Natural killer cell (primary cell): ENCODE data around the gene WFDC8. TPM values are rescaled to one million over a fixed set of nuclear protein-coding genes. Genes with fewer than 3 reads are reported as not detected.

ENCODE experiments used
- ATAC-seq, 3 donors: fragments of 150-1000 bp in 2 of 3; fragments of 200-7000 bp in 1 of 3; cut with Tn5 transposase; 1 replicate in 1 of 3; 2 replicates in 2 of 3; pipeline ENCODE4 v1.10.0; 2021; ENCODE audit warnings: mild to moderate bottlenecking in 2 of 3, moderate library complexity in 2 of 3
- DNase-seq, 2 donors: peaks; one replicate each; pipeline versions ENCODE4 v3.0.0 to v3.0.0-alpha.2; 2013 to 2021; ENCODE audit warnings: mixed read lengths in 1 of 2
- H3K27ac ChIP-seq: one replicate; pipeline ENCODE4 v1.5.1; 2013; ENCODE audit warnings: mild to moderate bottlenecking, low read length
- H3K27me3 ChIP-seq: one replicate; pipeline ENCODE4 v1.6.1; 2013; ENCODE audit warnings: low read length; ENCODE audit not compliant: control insufficient read depth, insufficient read depth
- H3K36me3 ChIP-seq: one replicate; pipeline ENCODE4 v1.6.1; 2013; ENCODE audit warnings: low read length; ENCODE audit not compliant: control insufficient read depth, insufficient read depth
- H3K4me1 ChIP-seq: one replicate; pipeline ENCODE4 v1.6.1; 2013; ENCODE audit warnings: low read length; ENCODE audit not compliant: control insufficient read depth, insufficient read depth
- H3K4me3 ChIP-seq: one replicate; pipeline ENCODE4 v1.5.1; 2013; ENCODE audit warnings: low read length
- H3K9me3 ChIP-seq: one replicate; pipeline ENCODE4 v1.6.1; 2013; ENCODE audit warnings: low read length; ENCODE audit not compliant: control insufficient read depth, insufficient read depth
- H3K27ac Mint-ChIP-seq, 2 donors: one replicate each; pipeline ENCODE4 v1.8.0; 2022; ENCODE audit warnings: mild to moderate bottlenecking in 2 of 2, mixed read lengths in 2 of 2, moderate library complexity in 1 of 2
- H3K27me3 Mint-ChIP-seq, 2 donors: one replicate each; pipeline ENCODE4 v1.8.0; 2022; ENCODE audit warnings: low read depth in 2 of 2, mixed read lengths in 2 of 2
- H3K36me3 Mint-ChIP-seq: one replicate; pipeline ENCODE4 v1.8.0; 2022; ENCODE audit warnings: mixed read lengths
- H3K4me1 Mint-ChIP-seq, 2 donors: one replicate each; pipeline ENCODE4 v1.8.0; 2022; ENCODE audit warnings: mixed read lengths in 2 of 2
- H3K4me3 Mint-ChIP-seq: one replicate; pipeline ENCODE4 v1.8.0; 2022; ENCODE audit warnings: mild to moderate bottlenecking, moderate library complexity, mixed read lengths
- H3K9me3 Mint-ChIP-seq, 2 donors: one replicate each; pipeline ENCODE4 v1.8.0; 2022; ENCODE audit warnings: mixed read lengths in 2 of 2
- WGBS: methylation state at CpG from one replicate; pipeline ENCODE4 v1.1.7; 2013; ENCODE audit warnings: missing lambda C conversion rate; ENCODE audit not compliant: insufficient coverage; 5-methylcytosine and 5-hydroxymethylcytosine counted together
- intact Hi-C: fragments of 100-400 bp; cut with micrococcal nuclease; formaldehyde crosslinking; loops from one replicate; pipeline ENCODE4 v1.14.2; 2022
- total RNA-seq, 4 donors: library from RNA; stranded (reverse); fragments of 120-200 nt in 1 of 4; gene quantifications; one replicate each; pipeline versions ENCODE4 v1.2.3 to v1.2.4, GENCODE V29; 2013 to 2022
- TF ChIP-seq, protein P1 (sequence below): fragments of 200-600 bp; IDR thresholded peaks from one replicate; pipeline ENCODE4 v1.8.0; 2022; ENCODE audit warnings: antibody characterized with exemption

WFDC8 gene
- total RNA-seq, 3 donors from 2014 or later (not counting 1 experiment from before 2014, with no cell fraction given), result not detected

DNA sequence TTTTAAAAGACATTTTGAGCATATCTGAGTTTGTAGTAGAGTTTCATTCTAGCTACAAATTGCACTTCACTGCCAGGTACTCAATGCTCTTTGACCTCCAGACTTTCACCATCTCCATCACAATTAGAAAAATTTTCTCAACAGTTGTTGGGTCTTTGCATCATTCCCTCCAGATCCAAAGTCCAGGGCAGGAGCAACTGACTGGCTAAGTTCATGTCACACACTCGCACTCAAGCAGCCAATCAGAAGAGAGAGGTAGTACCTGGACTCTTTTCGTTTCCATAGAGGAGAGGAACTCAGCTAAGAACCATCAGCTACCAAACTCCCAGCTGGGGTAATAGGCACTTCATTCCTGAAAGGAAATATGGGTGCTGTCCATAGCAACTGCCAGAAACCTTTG, 72.7 kb downstream of the WFDC8 start:
- no peak for ATAC-seq
- Histone ChIP-seq H3K4me3 (no peak overlapping the region), H3K36me3 (no peaks in the 10 kb centered on the region), H3K27ac (no peak overlapping the region), H3K27me3 (peaks cover 5% of the 10 kb centered on the region), H3K4me1 (no peaks in the 10 kb centered on the region), H3K9me3 (no peaks in the 10 kb centered on the region)
- Mint-ChIP-seq H3K4me3 (no peak overlapping the region), H3K27me3 (peaks cover 19 to 41% of the 10 kb centered on the region in 2 donors), H3K36me3 (no peaks in the 10 kb centered on the region), H3K9me3 (no peaks in the 10 kb centered on the region), H3K27ac (no peak overlapping the region), H3K4me1 (no peaks in the 10 kb centered on the region)
- intact Hi-C loops, result no loop called here
- TF ChIP-seq, protein P1, sequence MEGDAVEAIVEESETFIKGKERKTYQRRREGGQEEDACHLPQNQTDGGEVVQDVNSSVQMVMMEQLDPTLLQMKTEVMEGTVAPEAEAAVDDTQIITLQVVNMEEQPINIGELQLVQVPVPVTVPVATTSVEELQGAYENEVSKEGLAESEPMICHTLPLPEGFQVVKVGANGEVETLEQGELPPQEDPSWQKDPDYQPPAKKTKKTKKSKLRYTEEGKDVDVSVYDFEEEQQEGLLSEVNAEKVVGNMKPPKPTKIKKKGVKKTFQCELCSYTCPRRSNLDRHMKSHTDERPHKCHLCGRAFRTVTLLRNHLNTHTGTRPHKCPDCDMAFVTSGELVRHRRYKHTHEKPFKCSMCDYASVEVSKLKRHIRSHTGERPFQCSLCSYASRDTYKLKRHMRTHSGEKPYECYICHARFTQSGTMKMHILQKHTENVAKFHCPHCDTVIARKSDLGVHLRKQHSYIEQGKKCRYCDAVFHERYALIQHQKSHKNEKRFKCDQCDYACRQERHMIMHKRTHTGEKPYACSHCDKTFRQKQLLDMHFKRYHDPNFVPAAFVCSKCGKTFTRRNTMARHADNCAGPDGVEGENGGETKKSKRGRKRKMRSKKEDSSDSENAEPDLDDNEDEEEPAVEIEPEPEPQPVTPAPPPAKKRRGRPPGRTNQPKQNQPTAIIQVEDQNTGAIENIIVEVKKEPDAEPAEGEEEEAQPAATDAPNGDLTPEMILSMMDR, result no peak
- DNase-seq, result no peak
- WGBS, result 70% methylated on average over 2 of the region's 2 CpGs

DNA sequence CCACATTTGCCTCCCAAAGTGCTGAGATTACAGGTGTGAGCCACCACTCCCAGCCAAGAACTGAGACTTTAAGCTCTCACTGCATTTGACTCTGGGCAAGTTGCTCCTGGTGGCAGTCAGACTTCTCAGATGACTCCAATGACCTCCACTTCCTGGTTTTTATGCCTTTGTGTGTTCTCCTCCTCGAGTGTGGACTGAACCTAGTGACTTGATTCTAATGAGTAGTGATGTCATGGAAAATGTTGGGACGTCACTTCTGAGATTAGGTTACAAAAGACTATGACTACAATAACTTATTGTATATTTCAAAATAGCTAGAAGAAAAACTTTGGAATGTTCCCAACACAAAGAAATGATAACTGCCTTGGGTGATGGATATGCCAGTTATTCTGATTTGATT, 75.7 kb downstream of the WFDC8 start:
- no peak overlapping the region for H3K4me3 ChIP-seq
- no peak for DNase-seq
- no peaks in the 10 kb centered on the region for H3K36me3 ChIP-seq
- intact Hi-C loops, result no loop called here
- no peak overlapping the region for H3K27ac Mint-ChIP-seq
- 20% methylated on average over 1 of the region's 2 CpGs for WGBS
- no peak overlapping the region for H3K4me3 Mint-ChIP-seq
- no peak for ATAC-seq
- TF ChIP-seq, protein P1, result no peak
- no peaks in the 10 kb centered on the region for H3K9me3 ChIP-seq
- no peaks in the 10 kb centered on the region for H3K4me1 Mint-ChIP-seq
- no peak overlapping the region for H3K27ac ChIP-seq
- H3K9me3 Mint-ChIP-seq, result no peaks in the 10 kb centered on the region
- no peaks in the 10 kb centered on the region for H3K36me3 Mint-ChIP-seq
- peaks cover 14 to 48% of the 10 kb centered on the region in 2 donors for H3K27me3 Mint-ChIP-seq
- H3K4me1 ChIP-seq, result no peaks in the 10 kb centered on the region
- H3K27me3 ChIP-seq, result peaks cover 7% of the 10 kb centered on the region

DNA sequence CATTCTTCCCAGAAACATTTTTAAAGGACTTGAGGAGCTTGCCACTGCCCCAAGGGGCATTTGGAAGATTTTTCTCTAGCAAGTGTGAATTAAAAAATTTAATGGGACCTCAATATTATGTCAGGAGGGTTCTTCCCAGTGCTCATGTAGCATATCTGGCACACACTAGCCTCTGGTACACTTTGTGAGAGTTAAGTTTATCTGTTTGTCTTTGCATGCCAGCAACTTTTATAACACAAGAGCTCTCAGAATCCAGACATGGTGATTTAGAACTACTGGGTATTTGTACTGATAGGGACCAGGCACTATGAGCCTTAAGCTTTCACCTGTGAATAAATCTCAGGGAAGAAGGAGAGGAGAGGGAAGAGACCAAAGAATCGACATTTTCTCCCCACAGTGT, 76.5 kb downstream of the WFDC8 start:
- ATAC-seq (no peak), DNase-seq (no peak)
- Histone ChIP-seq H3K27me3 (peaks cover 7% of the 10 kb centered on the region), H3K27ac (no peak overlapping the region), H3K4me3 (no peak overlapping the region), H3K9me3 (no peaks in the 10 kb centered on the region), H3K36me3 (no peaks in the 10 kb centered on the region), H3K4me1 (no peaks in the 10 kb centered on the region)
- Mint-ChIP-seq H3K4me3 (no peak overlapping the region), H3K27me3 (peaks cover 14 to 41% of the 10 kb centered on the region in 2 donors), H3K27ac (no peak overlapping the region), H3K36me3 (no peaks in the 10 kb centered on the region), H3K9me3 (no peaks in the 10 kb centered on the region), H3K4me1 (no peaks in the 10 kb centered on the region)
- intact Hi-C loops, result no loop called here
- no CpG with 5 or more reads among the region's 1 CpG for WGBS
- TF ChIP-seq, protein P1, result no peak

Other genes with a start within 250 kb of the WFDC8 start
- 1 to 10 TPM in 2 of 3 donors, under 1 TPM in 1; 0.45 to 1.8 (median 1.5) TPM for gene SDC4, start 230.9 kb downstream of the WFDC8 start, total RNA-seq
- 10 to 100 TPM; 73.8 to 77.4 (median 74.0) TPM for gene SYS1, start 216.1 kb downstream of the WFDC8 start, total RNA-seq
- under 1 TPM in 1 of 3 donors, not detected in 2; 0.14 TPM for gene TP53TG5, start 201.0 kb downstream of the WFDC8 start, total RNA-seq
- gene DBNDD2, start 171.0 kb downstream of the WFDC8 start, total RNA-seq, result 10 to 100 TPM; 13.0 to 14.7 (median 13.3) TPM
- gene PIGT, start 163.1 kb downstream of the WFDC8 start, total RNA-seq, result 100 to 1,000 TPM; 173 to 190 (median 187) TPM
- not detected for gene WFDC2, start 109.5 kb downstream of the WFDC8 start, total RNA-seq
- gene SPINT3, start 63.7 kb downstream of the WFDC8 start, total RNA-seq, result not detected
- gene WFDC6, start 39.8 kb downstream of the WFDC8 start, total RNA-seq, result not detected
- gene EPPIN, start 31.9 kb downstream of the WFDC8 start, total RNA-seq, result not detected
- gene WFDC10A, start 50.5 kb upstream of the WFDC8 start, total RNA-seq, result not detected
- gene WFDC9, start 52.0 kb upstream of the WFDC8 start, total RNA-seq, result not detected
- gene WFDC11, start 91.0 kb upstream of the WFDC8 start, total RNA-seq, result not detected
- not detected for gene WFDC13, start 122.8 kb upstream of the WFDC8 start, total RNA-seq
- not detected for gene WFDC10B, start 125.7 kb upstream of the WFDC8 start, total RNA-seq
- gene SPINT4, start 143.1 kb upstream of the WFDC8 start, total RNA-seq, result not detected
- not detected for gene WFDC3, start 212.6 kb upstream of the WFDC8 start, total RNA-seq
- gene DNTTIP1, start 212.7 kb upstream of the WFDC8 start, total RNA-seq, result 10 to 100 TPM; 11.3 to 15.5 (median 13.9) TPM
- gene UBE2C, start 233.4 kb upstream of the WFDC8 start, total RNA-seq, result 1 to 10 TPM in 1 of 3 donors, under 1 TPM in 1, not detected in 1; 0.54 to 3.2 TPM
- gene TNNC2, start 248.0 kb upstream of the WFDC8 start, total RNA-seq, result 1 to 10 TPM in 1 of 3 donors, under 1 TPM in 1, not detected in 1; 0.93 to 1.5 TPM